ENCODE measurements around the gene ABCC4. TPM values are rescaled to one million over a fixed set of nuclear protein-coding genes. Genes with fewer than 3 reads are reported as not detected.

The ABCC4 gene
- total and polyA plus RNA-seq, 4 donors: 0.74 to 22.5 (median 2.0) TPM

- DNase-seq (ENCODE audit: low spot score): no peak
- TF ChIP-seq NR2F2 (IDR thresholded peaks at IDR 0.05) (no peak), REST (IDR thresholded peaks at IDR 0.05) (no peak), CTCF (IDR thresholded peaks at IDR 0.05; ENCODE audit: low read depth, low read length, missing input control) (no peak), FOXA2 (IDR thresholded peaks at IDR 0.05) (no peak), SP1 (IDR thresholded peaks at IDR 0.05) (no peak), JUND (IDR thresholded peaks at IDR 0.05) (no peak), GABPA (IDR thresholded peaks at IDR 0.05 in 1 of 2, conservative IDR thresholded peaks at IDR 0.05 in 1 of 2) (no peak), YY1 (IDR thresholded peaks at IDR 0.05) (no peak), HNF4G (IDR thresholded peaks at IDR 0.05) (no peak), MAX (IDR thresholded peaks at IDR 0.05) (no peak), RAD21 (IDR thresholded peaks at IDR 0.05) (no peak), TAF1 (conservative IDR thresholded peaks at IDR 0.05) (no peak), RXRA (IDR thresholded peaks at IDR 0.05) (no peak), EGR1 (IDR thresholded peaks at IDR 0.05; ENCODE audit: low read depth in 2 of 2) (no peak), HNF4A (conservative IDR thresholded peaks at IDR 0.05) (no peak), FOXA1 (IDR thresholded peaks at IDR 0.05) (no peak), ATF3 (IDR thresholded peaks at IDR 0.05) (no peak)
- TF ChIP-seq, protein P1, sequence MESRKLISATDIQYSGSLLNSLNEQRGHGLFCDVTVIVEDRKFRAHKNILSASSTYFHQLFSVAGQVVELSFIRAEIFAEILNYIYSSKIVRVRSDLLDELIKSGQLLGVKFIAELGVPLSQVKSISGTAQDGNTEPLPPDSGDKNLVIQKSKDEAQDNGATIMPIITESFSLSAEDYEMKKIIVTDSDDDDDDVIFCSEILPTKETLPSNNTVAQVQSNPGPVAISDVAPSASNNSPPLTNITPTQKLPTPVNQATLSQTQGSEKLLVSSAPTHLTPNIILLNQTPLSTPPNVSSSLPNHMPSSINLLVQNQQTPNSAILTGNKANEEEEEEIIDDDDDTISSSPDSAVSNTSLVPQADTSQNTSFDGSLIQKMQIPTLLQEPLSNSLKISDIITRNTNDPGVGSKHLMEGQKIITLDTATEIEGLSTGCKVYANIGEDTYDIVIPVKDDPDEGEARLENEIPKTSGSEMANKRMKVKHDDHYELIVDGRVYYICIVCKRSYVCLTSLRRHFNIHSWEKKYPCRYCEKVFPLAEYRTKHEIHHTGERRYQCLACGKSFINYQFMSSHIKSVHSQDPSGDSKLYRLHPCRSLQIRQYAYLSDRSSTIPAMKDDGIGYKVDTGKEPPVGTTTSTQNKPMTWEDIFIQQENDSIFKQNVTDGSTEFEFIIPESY (IDR thresholded peaks at IDR 0.05): no peak
- no peaks in the 10 kb centered on the region for H3K27me3 ChIP-seq (ENCODE audit: control insufficient read depth in 4 of 4, insufficient read depth in 4 of 4, low read length in 3 of 4)
- no peaks in the 10 kb centered on the region for H3K9me3 ChIP-seq (ENCODE audit: control insufficient read depth in 4 of 4, low read length in 3 of 4)
- no peak overlapping the region for H3K4me3 ChIP-seq (ENCODE audit: low read depth in 1 of 3, low read length in 3 of 3)
- H3K27ac ChIP-seq (ENCODE audit: low read depth in 1 of 2, low read length in 2 of 2): no peak overlapping the region
- 57% methylated on average over 2 of the region's 2 CpGs for WGBS
- H3K9ac ChIP-seq (ENCODE audit: low read depth in 1 of 2, low read length in 2 of 2): no peak overlapping the region
- H3K4me1 ChIP-seq (ENCODE audit: control insufficient read depth in 4 of 4, insufficient read depth in 4 of 4, low read length in 3 of 4): peaks cover 0 to 7% (median 3%) of the 10 kb centered on the region in 4 donors
- H3K36me3 ChIP-seq (ENCODE audit: control insufficient read depth in 4 of 4, insufficient read depth in 3 of 4, low read depth in 1 of 4, low read length in 3 of 4): no peaks in the 10 kb centered on the region
Measured at GRCh38 chr13:95150555-95150954, 150.7 kb downstream of the ABCC4 start.
